NCI-H774 (cell line): ENCODE measurements around the gene CARD19.

Source experiments
- DNase-seq: peaks from one replicate; lab custom pipeline; 2025; lab: John Stamatoyannopoulos, UW

Gene CARD19

GRCh38 chr9:93161786-93162562, 66.0 kb downstream of the CARD19 start:
- no peak for DNase-seq
